PC-9 (cell line): Measurements from ENCODE around the gene GLRB.

Experiments used
- EZH2 ChIP-seq: fragments of 200-600 bp; sonication (generic); IDR thresholded peaks from 2 replicates; pipeline ENCODE4 v1.8.0; 2017; ENCODE audit warnings: antibody characterized with exemption, low read depth
- TF ChIP-seq, protein P1 (sequence below): fragments of 200-600 bp; sonication (generic); conservative IDR thresholded peaks from 2 replicates; pipeline ENCODE4 v1.6.1; 2017; ENCODE audit warnings: mixed run types, antibody characterized with exemption, mild to moderate bottlenecking, moderate library complexity

GRCh38 chr4:157141976-157142375 is 66.0 kb downstream of the GLRB start:
- TF ChIP-seq, protein P1, sequence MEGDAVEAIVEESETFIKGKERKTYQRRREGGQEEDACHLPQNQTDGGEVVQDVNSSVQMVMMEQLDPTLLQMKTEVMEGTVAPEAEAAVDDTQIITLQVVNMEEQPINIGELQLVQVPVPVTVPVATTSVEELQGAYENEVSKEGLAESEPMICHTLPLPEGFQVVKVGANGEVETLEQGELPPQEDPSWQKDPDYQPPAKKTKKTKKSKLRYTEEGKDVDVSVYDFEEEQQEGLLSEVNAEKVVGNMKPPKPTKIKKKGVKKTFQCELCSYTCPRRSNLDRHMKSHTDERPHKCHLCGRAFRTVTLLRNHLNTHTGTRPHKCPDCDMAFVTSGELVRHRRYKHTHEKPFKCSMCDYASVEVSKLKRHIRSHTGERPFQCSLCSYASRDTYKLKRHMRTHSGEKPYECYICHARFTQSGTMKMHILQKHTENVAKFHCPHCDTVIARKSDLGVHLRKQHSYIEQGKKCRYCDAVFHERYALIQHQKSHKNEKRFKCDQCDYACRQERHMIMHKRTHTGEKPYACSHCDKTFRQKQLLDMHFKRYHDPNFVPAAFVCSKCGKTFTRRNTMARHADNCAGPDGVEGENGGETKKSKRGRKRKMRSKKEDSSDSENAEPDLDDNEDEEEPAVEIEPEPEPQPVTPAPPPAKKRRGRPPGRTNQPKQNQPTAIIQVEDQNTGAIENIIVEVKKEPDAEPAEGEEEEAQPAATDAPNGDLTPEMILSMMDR = no peak
- TF ChIP-seq EZH2 = no peak
